Neural progenitor cell (in vitro differentiated cells): Measurements from ENCODE around the gene NOL6. TPM values are rescaled to one million over a fixed set of nuclear protein-coding genes. Genes with fewer than 3 reads are reported as not detected.

Experiments
- DNase-seq: peaks from one replicate; pipeline ENCODE4 v3.0.0-alpha.2; 2016; ENCODE audit warnings: low spot score
- H2AFZ ChIP-seq: fragments of 200-600 bp; sonication (generic); replicated peaks from 2 replicates; pipeline ENCODE4 v1.6.1; 2016; ENCODE audit warnings: antibody characterized with exemption
- H3F3A ChIP-seq: fragments of 200-600 bp; sonication (generic); 2 replicates; pipeline ENCODE4 v1.6.1; 2016; ENCODE audit warnings: antibody characterized with exemption, low read depth
- H3K27ac ChIP-seq: fragments of 200-600 bp; sonication (generic); 2 replicates; pipeline ENCODE4 v1.5.1; 2016; ENCODE audit warnings: mild to moderate bottlenecking
- H3K27me3 ChIP-seq: fragments of 200-600 bp; sonication (generic); 2 replicates; pipeline ENCODE4 v1.6.1; 2016; ENCODE audit warnings: mild to moderate bottlenecking, moderate library complexity
- H3K36me3 ChIP-seq: fragments of 200-600 bp; sonication (generic); 2 replicates; pipeline ENCODE4 v1.5.1; 2016
- H3K4me1 ChIP-seq: fragments of 200-600 bp; sonication (generic); 2 replicates; pipeline ENCODE4 v1.6.1; 2016; ENCODE audit warnings: mixed run types
- H3K4me2 ChIP-seq: fragments of 200-600 bp; sonication (generic); 2 replicates; pipeline ENCODE4 v1.6.1; 2016
- H3K4me3 ChIP-seq: fragments of 200-600 bp; sonication (generic); 2 replicates; pipeline ENCODE4 v1.5.1; 2016
- H3K79me2 ChIP-seq: fragments of 200-600 bp; sonication (generic); 2 replicates; pipeline ENCODE4 v1.6.1; 2016; ENCODE audit warnings: low read depth
- H3K9ac ChIP-seq: fragments of 200-600 bp; sonication (generic); 2 replicates; pipeline ENCODE4 v1.6.1; 2016
- H3K9me3 ChIP-seq: fragments of 200-600 bp; sonication (generic); 2 replicates; pipeline ENCODE4 v1.5.1; 2016; ENCODE audit warnings: low read depth
- H4K20me1 ChIP-seq: fragments of 200-600 bp; sonication (generic); 2 replicates; pipeline ENCODE4 v1.6.1; 2016; ENCODE audit warnings: low read depth
- H3K27ac Mint-ChIP-seq: 3 replicates; pipeline ENCODE4 v1.8.0; 2021; ENCODE audit warnings: mixed read lengths
- H3K27me3 Mint-ChIP-seq: 2 replicates; pipeline ENCODE4 v1.8.0; 2022; ENCODE audit warnings: low read depth, mild to moderate bottlenecking, inconsistent platforms, moderate library complexity, mixed read lengths; ENCODE audit not compliant: insufficient read depth
- H3K36me3 Mint-ChIP-seq: 3 replicates; pipeline ENCODE4 v1.8.0; 2021; ENCODE audit warnings: mixed read lengths
- H3K4me1 Mint-ChIP-seq: 3 replicates; pipeline ENCODE4 v1.8.0; 2021; ENCODE audit warnings: mixed read lengths
- H3K4me3 Mint-ChIP-seq: 3 replicates; pipeline ENCODE4 v1.8.0; 2021; ENCODE audit warnings: mild to moderate bottlenecking, moderate library complexity, mixed read lengths
- H3K9me3 Mint-ChIP-seq: 3 replicates; pipeline ENCODE4 v1.8.0; 2020; ENCODE audit warnings: mixed read lengths
- EZH2 ChIP-seq: fragments of 200-600 bp; sonication (generic); IDR thresholded peaks from 2 replicates; pipeline ENCODE4 v1.6.1; 2017; ENCODE audit warnings: antibody characterized with exemption, mild to moderate bottlenecking, moderate library complexity
- EZH2phosphoT487 ChIP-seq: fragments of 200-600 bp; sonication (generic); IDR thresholded peaks from 2 replicates; pipeline ENCODE4 v1.6.1; 2017; ENCODE audit warnings: antibody characterized with exemption
- total RNA-seq: library from RNA; depleted of rRNA; stranded (reverse); fragments of >200 nt; gene quantifications from 2 replicates; pipeline ENCODE4 v1.2.3, GENCODE V29; 2015; ENCODE audit warnings: low replicate concordance
- TF ChIP-seq, protein P1 (sequence below): fragments of 200-600 bp; sonication (generic); IDR thresholded peaks from 2 replicates; pipeline ENCODE4 v1.5.1; 2017; ENCODE audit warnings: antibody characterized with exemption, mild to moderate bottlenecking

Gene NOL6
- total RNA-seq, 1 donor from 2014 or later: 9.2 TPM

DNA sequence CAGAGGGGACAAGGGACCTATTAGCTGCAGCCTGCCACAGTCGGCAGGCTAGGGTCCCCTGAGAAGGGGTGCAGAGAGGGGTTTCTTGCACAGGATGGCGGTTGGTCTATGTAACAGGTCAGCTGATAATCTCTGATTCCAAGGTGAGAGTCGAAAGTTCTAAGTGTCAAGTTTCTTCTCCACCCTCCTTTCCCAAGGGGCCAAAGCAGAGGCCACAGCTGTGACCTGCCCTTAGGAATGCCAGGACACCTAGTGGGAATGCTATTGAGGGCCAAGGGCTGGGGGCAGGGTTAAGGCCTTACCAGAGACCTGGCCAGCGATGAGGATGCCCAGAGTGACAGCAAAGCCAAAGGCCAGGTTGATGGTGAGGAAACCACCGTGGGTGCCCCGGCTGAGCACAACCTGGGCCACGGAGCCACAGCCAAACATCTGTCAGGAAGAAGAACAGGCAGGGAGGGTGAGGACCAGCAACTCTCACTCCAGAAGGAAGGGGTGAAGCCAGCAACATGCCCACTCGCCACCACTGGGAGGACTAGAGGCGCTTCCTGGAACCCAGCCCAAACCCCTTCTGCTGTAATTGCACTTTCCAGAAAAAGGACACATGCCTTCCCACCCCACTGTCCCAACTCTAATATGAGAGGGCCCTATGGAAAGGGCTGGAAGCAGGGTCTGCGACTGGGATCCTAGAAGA is 30.1 kb downstream of the NOL6 start:
- H3K4me2 ChIP-seq: no peak overlapping the region
- no peak overlapping the region for H3K4me3 Mint-ChIP-seq
- H3K27ac ChIP-seq: no peak overlapping the region
- H3K27ac Mint-ChIP-seq: no peak overlapping the region
- H3K4me1 ChIP-seq: peaks cover 20% of the 10 kb centered on the region
- peaks cover 25% of the 10 kb centered on the region for H3K27me3 ChIP-seq
- DNase-seq: no peak
- no peak overlapping the region for H3K4me3 ChIP-seq
- H3K9me3 Mint-ChIP-seq: no peaks in the 10 kb centered on the region
- no peaks in the 10 kb centered on the region for H4K20me1 ChIP-seq
- H3K9me3 ChIP-seq: no peaks in the 10 kb centered on the region
- H3K4me1 Mint-ChIP-seq: peaks cover 38% of the 10 kb centered on the region
- TF ChIP-seq, protein P1, sequence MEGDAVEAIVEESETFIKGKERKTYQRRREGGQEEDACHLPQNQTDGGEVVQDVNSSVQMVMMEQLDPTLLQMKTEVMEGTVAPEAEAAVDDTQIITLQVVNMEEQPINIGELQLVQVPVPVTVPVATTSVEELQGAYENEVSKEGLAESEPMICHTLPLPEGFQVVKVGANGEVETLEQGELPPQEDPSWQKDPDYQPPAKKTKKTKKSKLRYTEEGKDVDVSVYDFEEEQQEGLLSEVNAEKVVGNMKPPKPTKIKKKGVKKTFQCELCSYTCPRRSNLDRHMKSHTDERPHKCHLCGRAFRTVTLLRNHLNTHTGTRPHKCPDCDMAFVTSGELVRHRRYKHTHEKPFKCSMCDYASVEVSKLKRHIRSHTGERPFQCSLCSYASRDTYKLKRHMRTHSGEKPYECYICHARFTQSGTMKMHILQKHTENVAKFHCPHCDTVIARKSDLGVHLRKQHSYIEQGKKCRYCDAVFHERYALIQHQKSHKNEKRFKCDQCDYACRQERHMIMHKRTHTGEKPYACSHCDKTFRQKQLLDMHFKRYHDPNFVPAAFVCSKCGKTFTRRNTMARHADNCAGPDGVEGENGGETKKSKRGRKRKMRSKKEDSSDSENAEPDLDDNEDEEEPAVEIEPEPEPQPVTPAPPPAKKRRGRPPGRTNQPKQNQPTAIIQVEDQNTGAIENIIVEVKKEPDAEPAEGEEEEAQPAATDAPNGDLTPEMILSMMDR: no peak
- TF ChIP-seq EZH2phosphoT487 (no peak), EZH2 (no peak)
- peaks cover 17% of the 10 kb centered on the region for H3F3A ChIP-seq
- no peaks in the 10 kb centered on the region for H3K79me2 ChIP-seq
- peaks cover 24% of the 10 kb centered on the region for H3K27me3 Mint-ChIP-seq
- H2AFZ ChIP-seq: no peak overlapping the region
- no peaks in the 10 kb centered on the region for H3K36me3 ChIP-seq
- no peaks in the 10 kb centered on the region for H3K36me3 Mint-ChIP-seq
- no peak overlapping the region for H3K9ac ChIP-seq

- Mint-ChIP-seq H3K27ac (no peak overlapping the region), H3K4me1 (peaks cover 34% of the 10 kb centered on the region)
These were observed 30.7 kb downstream of the NOL6 start for GRCh38 chr9:33443047-33443446.

DNA sequence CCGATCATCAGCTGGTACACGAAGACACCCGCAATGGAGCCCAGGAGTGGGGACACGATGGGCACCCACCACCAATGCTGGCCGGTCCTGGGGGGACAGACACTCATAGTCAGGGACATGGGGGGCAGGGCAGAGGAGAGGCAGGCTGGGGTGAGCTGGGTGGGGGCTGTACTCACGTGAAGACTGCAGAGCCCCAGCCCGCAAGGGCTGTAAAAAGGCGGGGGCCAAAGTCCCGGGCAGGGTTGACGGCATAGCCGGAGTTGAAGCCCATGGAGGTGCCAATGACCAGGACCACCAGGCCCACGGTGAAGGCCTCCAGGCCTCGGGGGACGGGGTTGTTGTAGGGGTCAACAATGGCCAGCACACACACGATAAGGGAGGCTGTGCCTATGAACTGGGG is 31.6 kb downstream of the NOL6 start:
- H3F3A ChIP-seq: peaks cover 16% of the 10 kb centered on the region
- no peak overlapping the region for H3K4me2 ChIP-seq
- H3K4me1 ChIP-seq: peaks cover 20% of the 10 kb centered on the region
- TF ChIP-seq, protein P1: no peak
- no peak for TF ChIP-seq EZH2
- TF ChIP-seq EZH2phosphoT487: no peak
- no peaks in the 10 kb centered on the region for H3K79me2 ChIP-seq
- H3K9ac ChIP-seq: no peak overlapping the region
- H3K27ac Mint-ChIP-seq: no peak overlapping the region
- H3K9me3 Mint-ChIP-seq: no peaks in the 10 kb centered on the region
- H3K27me3 Mint-ChIP-seq: peaks cover 15% of the 10 kb centered on the region
- H3K27me3 ChIP-seq: peaks cover 10% of the 10 kb centered on the region
- no peak overlapping the region for H3K4me3 Mint-ChIP-seq
- H3K4me1 Mint-ChIP-seq: peaks cover 32% of the 10 kb centered on the region
- no peak overlapping the region for H3K27ac ChIP-seq
- no peak overlapping the region for H3K4me3 ChIP-seq
- no peaks in the 10 kb centered on the region for H4K20me1 ChIP-seq
- no peak for DNase-seq
- no peaks in the 10 kb centered on the region for H3K9me3 ChIP-seq
- no peak overlapping the region for H2AFZ ChIP-seq
- no peaks in the 10 kb centered on the region for H3K36me3 Mint-ChIP-seq
- H3K36me3 ChIP-seq: no peaks in the 10 kb centered on the region

More at GRCh38 chr9:33443047-33443446, 30.7 kb downstream of the NOL6 start:
- TF ChIP-seq EZH2phosphoT487: no peak
- TF ChIP-seq, protein P1: no peak
- H3K4me1 ChIP-seq: peaks cover 20% of the 10 kb centered on the region
- no peak overlapping the region for H3K4me2 ChIP-seq
- H3F3A ChIP-seq: peaks cover 17% of the 10 kb centered on the region
- H3K27me3 Mint-ChIP-seq: peaks cover 19% of the 10 kb centered on the region
- H4K20me1 ChIP-seq: no peaks in the 10 kb centered on the region
- H3K36me3 ChIP-seq: no peaks in the 10 kb centered on the region
- H3K27me3 ChIP-seq: peaks cover 19% of the 10 kb centered on the region
- no peak overlapping the region for H3K4me3 Mint-ChIP-seq
- no peaks in the 10 kb centered on the region for H3K9me3 Mint-ChIP-seq
- H3K79me2 ChIP-seq: no peaks in the 10 kb centered on the region
- H3K36me3 Mint-ChIP-seq: no peaks in the 10 kb centered on the region
- H2AFZ ChIP-seq: no peak overlapping the region
- H3K9ac ChIP-seq: no peak overlapping the region
- DNase-seq: no peak
- H3K9me3 ChIP-seq: no peaks in the 10 kb centered on the region
- H3K4me3 ChIP-seq: no peak overlapping the region
- H3K27ac ChIP-seq: no peak overlapping the region
